HCT116 (cell line): ENCODE results near the gene C2orf72. TPM values are rescaled to one million over a fixed set of nuclear protein-coding genes. Genes with fewer than 3 reads are reported as not detected.

Source experiments
- ATAC-seq: fragments of 200-7000 bp; cut with Tn5 transposase; 2 replicates; pipeline ENCODE4 v1.9.1; 2020; ENCODE audit warnings: mild to moderate bottlenecking, moderate library complexity
- BruUV-seq: library from RNA; stranded (reverse); fragments of 400-500 nt; replicated peaks from 2 replicates; lab custom pipeline; 2021; lab: Mats Ljungman, UMichigan
- CTCF ChIA-PET: fragments of 300-600 bp; sonication (Branson Sonifier 250); formaldehyde crosslinking; loops from one replicate; lab custom pipeline; 2021; ENCODE audit warnings: antibody characterized with exemption; lab: Charles Lee
- POLR2A ChIA-PET: fragments of 300-600, 350-600 bp; sonication (Branson Sonifier 250); formaldehyde crosslinking; loops from one replicate; lab custom pipeline; 2021; ENCODE audit warnings: antibody characterized with exemption; lab: Charles Lee
- RAD21 ChIA-PET, 2 experiments: fragments of 300-600 bp; sonication (Branson Sonifier 250); formaldehyde crosslinking; loops; one replicate each; lab custom pipeline; 2023; ENCODE audit warnings: low total read pairs in 2 of 2; ENCODE audit not compliant: uncharacterized antibody in 2 of 2, unreplicated experiment in 2 of 2, low non-redundant PET in 1 of 2; lab: Charles Lee
- DNase-seq: peaks from one replicate; pipeline ENCODE4 v3.0.0-alpha.2; 2010; ENCODE audit warnings: low read depth, low spot score
- H2AFZ ChIP-seq: fragments of 200-600 bp; shearing (Covaris generic), sonication (generic); 2 replicates; pipeline ENCODE4 v1.6.1; 2017; ENCODE audit warnings: low read depth, mixed run types, mixed read lengths, antibody characterized with exemption, low read length; ENCODE audit not compliant: poor library complexity, severe bottlenecking
- H3K27ac ChIP-seq: 2 replicates; pipeline ENCODE4 v1.5.1; 2012; ENCODE audit warnings: low read depth, low read length
- H3K27me3 ChIP-seq: fragments of 200-600 bp; sonication (generic); 2 replicates; pipeline ENCODE4 v1.6.1; 2016; ENCODE audit warnings: mixed run types, low read length, mixed read lengths; ENCODE audit not compliant: insufficient read depth
- H3K36me3 ChIP-seq, 2 experiments: fragments of 200-500 bp in 1 of 2; fragments of 200-600 bp in 1 of 2; sonication (Bioruptor generic) in 1 of 2; sonication (generic) in 1 of 2; 2 replicates each; pipeline versions ENCODE4 v1.5.1 to v1.6.1; 2014 to 2016; ENCODE audit warnings: low read length in 2 of 2, inconsistent platforms in 1 of 2, mixed read lengths in 1 of 2, mixed run types in 1 of 2; ENCODE audit not compliant: insufficient read depth in 2 of 2, control insufficient read depth in 1 of 2
- H3K4me1 ChIP-seq, 2 experiments: fragments of 200-600 bp in 1 of 2; sonication (generic) in 1 of 2; 2 replicates each; pipeline versions ENCODE4 v1.5.1 to v1.6.1; 2012 to 2017; ENCODE audit warnings: low read length in 2 of 2, inconsistent platforms in 1 of 2, mild to moderate bottlenecking in 1 of 2, mixed read lengths in 1 of 2, mixed run types in 1 of 2, moderate library complexity in 1 of 2; ENCODE audit not compliant: insufficient read depth in 2 of 2, control insufficient read depth in 1 of 2
- H3K4me2 ChIP-seq: fragments of 200-600 bp; sonication (generic); 2 replicates; pipeline ENCODE4 v1.6.1; 2017; ENCODE audit warnings: mixed run types, low read length, mixed read lengths
- H3K4me3 ChIP-seq, 2 experiments: fragments of 200-600 bp in 1 of 2; sonication (generic) in 1 of 2; replicated peaks in 1 of 2; 2 replicates each; pipeline ENCODE4 v1.5.1; 2011 to 2016; ENCODE audit warnings: low read length in 2 of 2, control low read depth in 1 of 2, low read depth in 1 of 2, mild to moderate bottlenecking in 1 of 2, mixed read lengths in 1 of 2, mixed run types in 1 of 2
- H3K79me2 ChIP-seq: fragments of 200-600 bp; sonication (generic); 2 replicates; pipeline ENCODE4 v1.6.1; 2017; ENCODE audit warnings: mild to moderate bottlenecking, mixed run types, low read length, moderate library complexity, mixed read lengths; ENCODE audit not compliant: insufficient read depth
- H3K9ac ChIP-seq: fragments of 200-600 bp; sonication (generic); 2 replicates; pipeline ENCODE4 v1.6.1; 2016; ENCODE audit warnings: low read length, mixed read lengths
- H3K9me2 ChIP-seq: fragments of 200-600 bp; sonication (generic), shearing (Covaris generic); 2 replicates; pipeline ENCODE4 v1.6.1; 2017; ENCODE audit warnings: mixed run types, mild to moderate bottlenecking, moderate library complexity; ENCODE audit not compliant: insufficient read depth
- H3K9me3 ChIP-seq, 2 experiments: fragments of 200-500 bp in 1 of 2; fragments of 200-600 bp in 1 of 2; sonication (Bioruptor generic) in 1 of 2; sonication (generic) in 1 of 2; 2 replicates each; pipeline ENCODE4 v1.6.1; 2014 to 2017; ENCODE audit warnings: low read length in 2 of 2, mixed read lengths in 2 of 2, inconsistent platforms in 1 of 2, low read depth in 1 of 2, mild to moderate bottlenecking in 1 of 2, mixed run types in 1 of 2, moderate library complexity in 1 of 2; ENCODE audit not compliant: control insufficient read depth in 1 of 2, insufficient read depth in 1 of 2
- H4K20me1 ChIP-seq: fragments of 200-600 bp; sonication (generic), shearing (Covaris generic); 2 replicates; pipeline ENCODE4 v1.6.1; 2017; ENCODE audit warnings: mixed run types, mild to moderate bottlenecking, moderate library complexity; ENCODE audit not compliant: insufficient read depth
- CBX3 ChIP-seq: IDR thresholded peaks from 2 replicates; pipeline ENCODE4 v1.6.1; 2012; ENCODE audit warnings: low read depth
- CTCF ChIP-seq, 3 experiments: fragments of 200-600 bp in 1 of 3; sonication (generic) in 1 of 3; IDR thresholded peaks in 2 of 3; conservative IDR thresholded peaks in 1 of 3; 2 replicates each; pipeline ENCODE4 v1.5.1; 2012 to 2017; ENCODE audit warnings: low read depth in 2 of 3, low read length in 2 of 3, antibody characterized with exemption in 1 of 3, borderline replicate concordance in 1 of 3, control low read depth in 1 of 3, mild to moderate bottlenecking in 1 of 3, mixed read lengths in 1 of 3, mixed run types in 1 of 3, moderate library complexity in 1 of 3; ENCODE audit not compliant: insufficient read depth in 1 of 3
- EGR1 ChIP-seq: IDR thresholded peaks from 2 replicates; pipeline ENCODE4 v1.6.1; 2012; ENCODE audit warnings: low read depth
- ELF1 ChIP-seq: IDR thresholded peaks from 2 replicates; pipeline ENCODE4 v1.6.1; 2012; ENCODE audit warnings: low read depth, borderline replicate concordance
- EZH2 ChIP-seq: fragments of 200-600 bp; sonication (generic); IDR thresholded peaks from 2 replicates; pipeline ENCODE4 v1.6.1; 2017; ENCODE audit warnings: antibody characterized with exemption, mixed run types
- EZH2phosphoT487 ChIP-seq: fragments of 200-600 bp; IDR thresholded peaks from 2 replicates; pipeline ENCODE4 v1.6.1; 2018; ENCODE audit warnings: antibody characterized with exemption, borderline replicate concordance
- JUND ChIP-seq: IDR thresholded peaks from 2 replicates; pipeline ENCODE4 v1.6.1; 2012
- POLR2AphosphoS5 ChIP-seq: IDR thresholded peaks from 2 replicates; pipeline ENCODE4 v1.6.1; 2011; ENCODE audit warnings: mild to moderate bottlenecking, low read depth, low read length, moderate library complexity
- RAD21 ChIP-seq: IDR thresholded peaks from 2 replicates; pipeline ENCODE4 v1.6.1; 2012; ENCODE audit warnings: low read depth, mild to moderate bottlenecking
- SIN3A ChIP-seq: IDR thresholded peaks from 2 replicates; pipeline ENCODE4 v1.6.1; 2012; ENCODE audit warnings: low read depth
- SP1 ChIP-seq: IDR thresholded peaks from 2 replicates; pipeline ENCODE4 v1.6.1; 2012; ENCODE audit warnings: low read depth
- SRF ChIP-seq: IDR thresholded peaks from 2 replicates; pipeline ENCODE4 v1.6.1; 2012; ENCODE audit warnings: low read depth
- YY1 ChIP-seq: IDR thresholded peaks from 2 replicates; pipeline ENCODE4 v1.6.1; 2011; ENCODE audit warnings: low read length, low read depth, moderate library complexity, mild to moderate bottlenecking; ENCODE audit not compliant: insufficient replicate concordance; ENCODE audit errors: extremely low read depth
- ZBTB33 ChIP-seq: IDR thresholded peaks from 2 replicates; pipeline ENCODE4 v1.6.1; 2011; ENCODE audit warnings: mild to moderate bottlenecking, low read length, moderate library complexity; ENCODE audit not compliant: insufficient replicate concordance; ENCODE audit errors: extremely low read depth
- ZFX ChIP-seq: fragments of 450-650 bp; IDR thresholded peaks from 2 replicates; pipeline ENCODE4 v1.6.1; 2017
- ZNF274 ChIP-seq: fragments of 200-500 bp; sonication (Bioruptor generic); IDR thresholded peaks from 2 replicates; pipeline ENCODE4 v1.6.1; 2014; ENCODE audit warnings: mild to moderate bottlenecking, low read depth, low read length, inconsistent platforms
- intact Hi-C: fragments of 100-400 bp; cut with micrococcal nuclease; formaldehyde crosslinking; loops from 2 replicates; pipeline ENCODE4 v1.10.0; 2022
- total RNA-seq: library from RNA; stranded (reverse); gene quantifications from one replicate; pipeline ENCODE4 v1.2.1, GENCODE V29; 2021; ENCODE audit not compliant: unreplicated experiment
- TF ChIP-seq, protein P1 (sequence below): IDR thresholded peaks from 2 replicates; pipeline ENCODE4 v1.6.1; 2012
- TF ChIP-seq, protein P2 (sequence below): IDR thresholded peaks from 2 replicates; pipeline ENCODE4 v1.6.1; 2012

C2orf72 gene
- total RNA-seq, 1 experiment from 2014 or later: 3.7 TPM

- H3K36me3 ChIP-seq: no peaks in the 10 kb centered on the region
- TF ChIP-seq JUND: no peak
- TF ChIP-seq ELF1: no peak
- TF ChIP-seq ZNF274: no peak
- no peak for TF ChIP-seq EZH2
- TF ChIP-seq SP1: 0 out of 2 replicates have a peak, but pooled peaks have one; percentile 33
- TF ChIP-seq SRF: no peak
- TF ChIP-seq, protein P1, sequence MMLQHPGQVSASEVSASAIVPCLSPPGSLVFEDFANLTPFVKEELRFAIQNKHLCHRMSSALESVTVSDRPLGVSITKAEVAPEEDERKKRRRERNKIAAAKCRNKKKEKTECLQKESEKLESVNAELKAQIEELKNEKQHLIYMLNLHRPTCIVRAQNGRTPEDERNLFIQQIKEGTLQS: no peak
- no peak for TF ChIP-seq EZH2phosphoT487
- peak; percentile 87 to 97 (median 92) for TF ChIP-seq CTCF (IDR thresholded peaks at IDR 0.05 in 2 of 3, conservative IDR thresholded peaks at IDR 0.05 in 1 of 3; ENCODE audit: borderline replicate concordance in 1 of 3, insufficient read depth in 1 of 3, low read depth in 2 of 3, low read length in 2 of 3)
- no peak for TF ChIP-seq EGR1
- peak; percentile 47; the same call in 1 of the 2 replicates for TF ChIP-seq ZFX
- TF ChIP-seq RAD21: peak; percentile 61
- TF ChIP-seq POLR2AphosphoS5: peak; percentile 63
- TF ChIP-seq, protein P2, sequence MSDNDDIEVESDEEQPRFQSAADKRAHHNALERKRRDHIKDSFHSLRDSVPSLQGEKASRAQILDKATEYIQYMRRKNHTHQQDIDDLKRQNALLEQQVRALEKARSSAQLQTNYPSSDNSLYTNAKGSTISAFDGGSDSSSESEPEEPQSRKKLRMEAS: peak; percentile 76
- 0 out of 2 replicates have a peak, but pooled peaks have one; percentile 33 for TF ChIP-seq SIN3A
- TF ChIP-seq CBX3: peak; percentile 72; the same call in 1 of the 2 replicates
- TF ChIP-seq YY1: peak; percentile 47
- no peak for TF ChIP-seq ZBTB33
- H3K9me3 ChIP-seq: no peaks in the 10 kb centered on the region
- H3K9me2 ChIP-seq: no peaks in the 10 kb centered on the region
- CTCF ChIA-PET: interaction anchor here (0.6 to 1.6 kb wide), 16 partner anchors 9 to 399 kb away, joined by 3 to 26 read pairs (median 4); partner anchors contain the start of gene HTR2B
- peak overlapping the region; percentile 46 to 61 for H3K4me3 ChIP-seq
- H3K27me3 ChIP-seq: no peaks in the 10 kb centered on the region
- intact Hi-C loops: loop anchor here (1.0 kb wide), 2 partner anchors 150 to 228 kb away; no protein-coding TSS in a partner anchor
- BruUV-seq: no TSS peak
- H3K79me2 ChIP-seq: peaks cover 11% of the 10 kb centered on the region
- H3K9ac ChIP-seq: peak overlapping the region; percentile 40
- peak overlapping the region; percentile 16; the same call in 1 of the 2 replicates for H3K27ac ChIP-seq
- H2AFZ ChIP-seq: peak overlapping the region; percentile 88
- ATAC-seq: peak; percentile 86
- peak overlapping the region; percentile 90 for H3K4me2 ChIP-seq
- RAD21 ChIA-PET: no interaction called here
- POLR2A ChIA-PET: interaction anchor here (0.8 to 1.3 kb wide), 3 partner anchors 10 to 228 kb away, joined by 3 to 5 read pairs (median 3); no protein-coding TSS in a partner anchor
- H4K20me1 ChIP-seq: no peaks in the 10 kb centered on the region
- peaks cover 4 to 24% of the 10 kb centered on the region in 2 experiments; a peak in 3 of 4 replicates for H3K4me1 ChIP-seq
- peak; percentile 68 for DNase-seq
Measured at GRCh38 chr2:231052494-231053451, 15.4 kb downstream of the C2orf72 start.
